Dermis blood vessel endothelial cell (primary cell): ENCODE measurements around the gene TRIM60. TPM values are rescaled to one million over a fixed set of nuclear protein-coding genes. Genes with fewer than 3 reads are reported as not detected.
"Not testable (repeated sequence)": the region's sequence is repeated elsewhere in the genome, so short reads cannot be mapped to it uniquely, and the experiment has no call there.

Source experiments
- DNase-seq: peaks from one replicate; pipeline ENCODE4 v3.0.0; 2010
- total RNA-seq: library from RNA; depleted of rRNA; stranded (reverse); fragments of >200 nt; gene quantifications from 2 replicates; pipeline ENCODE4 v1.2.3, GENCODE V29; 2014

TRIM60 gene
- not detected in 2 replicates for total RNA-seq

GRCh38 chr4:165031436-165032211 is at the start of gene TRIM60:
Gene TRIM60 (plus strand): TSS chr4:165031999. CDS start chr4:165040073, 8,074 bp downstream.
- DNase-seq, result no peak

GRCh38 chr4:164989471-164989870 is 42.3 kb upstream of the TRIM60 start:
- no peak for DNase-seq

- DNase-seq, result not testable (repeated sequence)
Observed at GRCh38 chr4:164990786-164991185, 41.0 kb upstream of the TRIM60 start.

- not testable (repeated sequence) for DNase-seq
Observed at GRCh38 chr4:164996123-164996522, 35.7 kb upstream of the TRIM60 start.

GRCh38 chr4:164997324-164997723 is 34.5 kb upstream of the TRIM60 start:
- DNase-seq, result no peak

- DNase-seq, result no peak
Observed at GRCh38 chr4:164997941-164998340, 33.9 kb upstream of the TRIM60 start.

GRCh38 chr4:164998526-164999080 is 33.2 kb upstream of the TRIM60 start:
- DNase-seq, result not testable (repeated sequence)

GRCh38 chr4:165001957-165002356 is 29.8 kb upstream of the TRIM60 start:
- not testable (repeated sequence) for DNase-seq

- no peak for DNase-seq
Observed at GRCh38 chr4:165005352-165005925, 26.4 kb upstream of the TRIM60 start.

- no peak for DNase-seq
Observed at GRCh38 chr4:165006456-165006855, 25.3 kb upstream of the TRIM60 start.

- DNase-seq, result no peak
Observed at GRCh38 chr4:165006886-165007285, 24.9 kb upstream of the TRIM60 start.

- DNase-seq, result no peak
Observed at GRCh38 chr4:165009493-165010227, 22.1 kb upstream of the TRIM60 start.

GRCh38 chr4:165010487-165010886 is 21.3 kb upstream of the TRIM60 start:
- no peak for DNase-seq

- DNase-seq, result no peak
Observed at GRCh38 chr4:165010991-165011390, 20.8 kb upstream of the TRIM60 start.

GRCh38 chr4:165011403-165011802 is 20.4 kb upstream of the TRIM60 start:
- no peak for DNase-seq

- no peak for DNase-seq
Observed at GRCh38 chr4:165013691-165014090, 18.1 kb upstream of the TRIM60 start.

- no peak for DNase-seq
Observed at GRCh38 chr4:165016971-165017370, 14.8 kb upstream of the TRIM60 start.

- DNase-seq, result not testable (repeated sequence)
Observed at GRCh38 chr4:165019995-165020394, 11.8 kb upstream of the TRIM60 start.

GRCh38 chr4:165025782-165026181 is 6.0 kb upstream of the TRIM60 start:
- not testable (repeated sequence) for DNase-seq

- no peak for DNase-seq
Observed at GRCh38 chr4:165027762-165028402, 3.9 kb upstream of the TRIM60 start.

- no peak for DNase-seq
Observed at GRCh38 chr4:165048170-165048569, 16.4 kb downstream of the TRIM60 start.

GRCh38 chr4:165052627-165053026 is 20.8 kb downstream of the TRIM60 start:
- no peak for DNase-seq

- no peak for DNase-seq
Observed at GRCh38 chr4:165053645-165054044, 21.8 kb downstream of the TRIM60 start, which contains the start of gene TRIM75. Gene TRIM75 (plus strand): TSS chr4:165053866. CDS start chr4:165059148, 5,282 bp downstream.
